BLaER1 treated with 17β-estradiol and CSF1 and Interleukin-3, amounts not matched to agents 10 nM and 100 nM (cell line): ENCODE results near the gene CERS1.

Experiments
- H3K27ac ChIP-seq, 11 experiments: shearing (Covaris generic); formaldehyde crosslinking; 2 replicates each; pipeline ENCODE4 v1.8.1; 2022
- H3K27me3 ChIP-seq, 11 experiments: shearing (Covaris generic); formaldehyde crosslinking; 2 replicates each; pipeline ENCODE4 v1.8.1; 2022
- H3K36me3 ChIP-seq, 11 experiments: shearing (Covaris generic); formaldehyde crosslinking; 2 replicates each; pipeline ENCODE4 v1.8.1; 2022
- H3K4me1 ChIP-seq, 10 experiments: shearing (Covaris generic); formaldehyde crosslinking; 2 replicates each; pipeline ENCODE4 v1.8.1; 2022
- H3K4me2 ChIP-seq, 11 experiments: shearing (Covaris generic); formaldehyde crosslinking; 2 replicates each; pipeline ENCODE4 v1.8.1; 2022
- H3K4me3 ChIP-seq, 10 experiments: shearing (Covaris generic); formaldehyde crosslinking; 2 replicates each; pipeline ENCODE4 v1.8.1; 2022
- H3K9ac ChIP-seq, 11 experiments: shearing (Covaris generic); formaldehyde crosslinking; 2 replicates each; pipeline ENCODE4 v1.8.1; 2022
- H3K9me3 ChIP-seq, 11 experiments: shearing (Covaris generic); formaldehyde crosslinking; replicated peaks in 1 of 11; 2 replicates each; pipeline ENCODE4 v1.8.1; 2022
- H4K20me1 ChIP-seq, 11 experiments: shearing (Covaris generic); formaldehyde crosslinking; 2 replicates each; pipeline ENCODE4 v1.8.1; 2022
- Cebpa-rat ChIP-seq, 11 experiments: shearing (Covaris generic); IDR thresholded peaks; 2 replicates each; pipeline ENCODE4 v1.8.1; 2022

CERS1 gene

DNA sequence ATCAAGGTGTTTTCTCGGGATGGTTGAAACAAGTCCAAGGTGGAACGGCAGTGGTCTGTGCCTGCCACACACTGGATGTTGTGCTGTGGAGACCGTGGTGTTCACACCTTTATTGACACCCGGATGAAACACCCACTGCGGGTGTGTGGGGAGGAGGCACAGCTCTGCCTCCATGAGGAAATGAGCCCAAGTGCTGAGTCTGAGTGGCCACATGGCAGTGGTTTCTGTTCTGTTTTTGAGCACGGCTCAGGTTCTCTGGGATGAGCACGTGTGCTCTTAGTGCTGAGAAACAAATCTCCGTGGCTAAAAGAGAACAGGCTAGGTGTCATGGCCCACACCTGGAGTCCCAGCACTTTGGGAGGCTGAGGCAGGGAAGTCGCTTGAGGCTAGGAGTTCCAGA lies 34.7 kb downstream of the CERS1 start:
- H3K4me1 ChIP-seq = peaks cover 31 to 42% (median 37%) of the 10 kb centered on the region in 10 experiments
- peak overlapping the region in 6 of 11 experiments; percentile 6 to 49 (median 30); a peak in 9 of 22 replicates for H3K27ac ChIP-seq
- H3K9me3 ChIP-seq = no peaks in the 10 kb centered on the region
- no peaks in the 10 kb centered on the region for H3K27me3 ChIP-seq
- peak overlapping the region in 4 of 11 experiments; percentile 16 to 38 (median 30); a peak in 7 of 22 replicates for H3K9ac ChIP-seq
- peaks cover 76 to 100% (median 93%) of the 10 kb centered on the region in 11 experiments; a peak in 21 of 22 replicates for H4K20me1 ChIP-seq
- H3K4me2 ChIP-seq = peak overlapping the region; percentile 16 to 65 (median 46); a peak in 20 of 22 replicates
- no peak overlapping the region for H3K4me3 ChIP-seq
- TF ChIP-seq Cebpa-rat (IDR thresholded peaks at IDR 0.05) = no peak
- H3K36me3 ChIP-seq = peaks cover 100% of the 10 kb centered on the region in 11 experiments

- Histone ChIP-seq H3K4me1 (peaks cover 31 to 42% (median 37%) of the 10 kb centered on the region in 10 experiments), H4K20me1 (peaks cover 76 to 100% (median 93%) of the 10 kb centered on the region in 11 experiments; a peak in 21 of 22 replicates), H3K9me3 (no peaks in the 10 kb centered on the region), H3K4me2 (peak overlapping the region; percentile 16 to 65 (median 46); a peak in 21 of 22 replicates), H3K4me3 (no peak overlapping the region), H3K27me3 (no peaks in the 10 kb centered on the region), H3K27ac (peak overlapping the region in 5 of 11 experiments; percentile 4 to 13 (median 6); a peak in 2 of 22 replicates), H3K9ac (peak overlapping the region in 5 of 11 experiments; percentile 7 to 38 (median 14); a peak in 4 of 22 replicates), H3K36me3 (peaks cover 100% of the 10 kb centered on the region in 11 experiments)
- TF ChIP-seq Cebpa-rat (IDR thresholded peaks at IDR 0.05) = no peak
Measured at GRCh38 chr19:18860725-18861124, 35.2 kb downstream of the CERS1 start.

- H3K27me3 ChIP-seq = no peaks in the 10 kb centered on the region
- no peak for TF ChIP-seq Cebpa-rat (IDR thresholded peaks at IDR 0.05)
- peaks cover 31 to 42% (median 37%) of the 10 kb centered on the region in 10 experiments for H3K4me1 ChIP-seq
- H3K4me2 ChIP-seq = peak overlapping the region; percentile 16 to 65 (median 46); a peak in 20 of 22 replicates
- no peak overlapping the region for H3K4me3 ChIP-seq
- peaks cover 100% of the 10 kb centered on the region in 11 experiments for H3K36me3 ChIP-seq
- H3K9me3 ChIP-seq = no peaks in the 10 kb centered on the region
- H3K9ac ChIP-seq = peak overlapping the region in 6 of 11 experiments; percentile 7 to 38 (median 11); a peak in 5 of 22 replicates
- peaks cover 76 to 100% (median 93%) of the 10 kb centered on the region in 11 experiments; a peak in 21 of 22 replicates for H4K20me1 ChIP-seq
- peak overlapping the region in 5 of 11 experiments; percentile 4 to 13 (median 6); a peak in 3 of 22 replicates for H3K27ac ChIP-seq
Measured at GRCh38 chr19:18860302-18860700, 35.7 kb downstream of the CERS1 start.

GRCh38 chr19:18859676-18860301 lies 36.2 kb downstream of the CERS1 start:
- peak overlapping the region; percentile 13 to 65 (median 46); a peak in 16 of 22 replicates for H3K4me2 ChIP-seq
- peaks cover 78 to 100% (median 94%) of the 10 kb centered on the region in 11 experiments; a peak in 21 of 22 replicates for H4K20me1 ChIP-seq
- peak overlapping the region in 7 of 11 experiments; percentile 7 to 38 (median 21); a peak in 7 of 22 replicates for H3K9ac ChIP-seq
- no peaks in the 10 kb centered on the region for H3K27me3 ChIP-seq
- H3K4me1 ChIP-seq = peaks cover 31 to 42% (median 37%) of the 10 kb centered on the region in 10 experiments
- TF ChIP-seq Cebpa-rat (IDR thresholded peaks at IDR 0.05) = no peak
- H3K27ac ChIP-seq = peak overlapping the region in 3 of 11 experiments; percentile 5 to 14 (median 13); a peak in 4 of 22 replicates
- H3K4me3 ChIP-seq = no peak overlapping the region
- peaks cover 100% of the 10 kb centered on the region in 11 experiments for H3K36me3 ChIP-seq
- no peaks in the 10 kb centered on the region for H3K9me3 ChIP-seq

DNA sequence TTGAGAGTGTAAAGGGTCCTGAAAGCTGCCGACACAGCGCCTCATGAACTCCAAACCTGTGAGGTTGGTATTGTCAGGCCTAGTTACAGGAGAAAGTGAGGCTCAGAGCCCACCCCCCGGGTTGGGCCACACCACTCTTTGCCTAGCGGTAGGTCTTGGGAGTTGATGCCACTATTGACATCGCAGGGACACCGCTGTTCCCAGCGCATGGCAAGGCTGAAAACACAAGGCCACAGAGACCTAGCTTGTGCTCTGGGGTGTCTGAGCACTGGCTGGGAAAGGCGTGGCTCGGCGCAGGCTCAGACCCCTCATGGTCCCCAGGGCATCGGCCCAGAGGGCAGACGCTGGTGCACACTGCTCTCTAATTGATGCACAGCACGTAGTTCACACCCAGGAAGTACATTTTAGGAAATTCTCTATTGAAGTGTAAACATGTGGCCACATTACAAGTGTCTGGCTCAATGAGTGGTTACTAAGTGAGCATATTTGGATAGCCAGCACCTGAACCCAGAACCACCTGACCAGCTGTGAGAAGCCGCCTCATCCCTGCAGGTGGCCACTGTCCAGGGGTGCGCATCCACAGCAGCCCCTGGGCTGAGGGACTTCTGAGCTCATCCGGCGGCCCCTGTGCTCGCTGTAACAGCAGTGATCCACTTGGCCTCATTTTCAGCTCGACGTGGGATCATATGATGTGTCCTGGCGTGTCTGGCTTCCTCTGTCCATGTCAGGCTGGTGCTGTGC lies 36.9 kb downstream of the CERS1 start:
- peaks cover 31 to 42% (median 37%) of the 10 kb centered on the region in 10 experiments for H3K4me1 ChIP-seq
- H3K9me3 ChIP-seq = no peaks in the 10 kb centered on the region
- peak overlapping the region in 7 of 11 experiments; percentile 16 to 65 (median 50); a peak in 12 of 22 replicates for H3K4me2 ChIP-seq
- TF ChIP-seq Cebpa-rat (IDR thresholded peaks at IDR 0.05) = no peak
- H3K9ac ChIP-seq = peak overlapping the region in 9 of 11 experiments; percentile 17 to 38 (median 22); a peak in 6 of 22 replicates
- peaks cover 84 to 100% (median 95%) of the 10 kb centered on the region in 11 experiments; a peak in 21 of 22 replicates for H4K20me1 ChIP-seq
- peak overlapping the region in 1 of 11 experiments; percentile 5; a peak in 2 of 22 replicates for H3K27ac ChIP-seq
- no peak overlapping the region for H3K4me3 ChIP-seq
- no peaks in the 10 kb centered on the region for H3K27me3 ChIP-seq
- peaks cover 100% of the 10 kb centered on the region in 11 experiments for H3K36me3 ChIP-seq

DNA sequence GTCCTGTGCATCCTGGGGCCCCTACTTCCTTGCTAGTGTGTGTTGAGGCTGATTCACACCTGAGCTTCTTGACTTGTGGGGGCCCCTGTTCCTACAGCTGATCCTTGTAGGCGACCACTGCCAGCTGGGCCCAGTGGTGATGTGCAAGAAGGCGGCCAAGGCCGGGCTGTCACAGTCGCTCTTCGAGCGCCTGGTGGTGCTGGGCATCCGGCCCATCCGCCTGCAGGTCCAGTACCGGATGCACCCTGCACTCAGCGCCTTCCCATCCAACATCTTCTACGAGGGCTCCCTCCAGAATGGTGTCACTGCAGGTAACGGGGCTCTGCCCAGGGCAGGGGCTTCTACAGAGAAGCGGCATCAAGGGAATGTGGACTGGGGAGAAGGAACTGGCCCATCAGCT lies 38.7 kb downstream of the CERS1 start:
- Histone ChIP-seq H3K27ac (no peak overlapping the region), H3K9me3 (no peaks in the 10 kb centered on the region), H4K20me1 (peaks cover 86 to 98% (median 96%) of the 10 kb centered on the region in 11 experiments; a peak in 21 of 22 replicates), H3K27me3 (no peaks in the 10 kb centered on the region), H3K4me3 (no peak overlapping the region), H3K9ac (no peak overlapping the region), H3K4me1 (peaks cover 31 to 42% (median 37%) of the 10 kb centered on the region in 10 experiments), H3K36me3 (peaks cover 98 to 100% (median 99%) of the 10 kb centered on the region in 11 experiments), H3K4me2 (no peak overlapping the region)
- TF ChIP-seq Cebpa-rat (IDR thresholded peaks at IDR 0.05) = no peak

GRCh38 chr19:18856385-18857126 lies 39.4 kb downstream of the CERS1 start:
- peaks cover 91 to 98% (median 97%) of the 10 kb centered on the region in 11 experiments; a peak in 21 of 22 replicates for H4K20me1 ChIP-seq
- no peak overlapping the region for H3K27ac ChIP-seq
- no peak overlapping the region for H3K4me2 ChIP-seq
- no peaks in the 10 kb centered on the region for H3K27me3 ChIP-seq
- peaks cover 25 to 41% (median 34%) of the 10 kb centered on the region in 10 experiments for H3K4me1 ChIP-seq
- H3K4me3 ChIP-seq = no peak overlapping the region
- H3K9ac ChIP-seq = no peak overlapping the region
- no peaks in the 10 kb centered on the region for H3K9me3 ChIP-seq
- peaks cover 98 to 100% (median 99%) of the 10 kb centered on the region in 11 experiments for H3K36me3 ChIP-seq
- no peak for TF ChIP-seq Cebpa-rat (IDR thresholded peaks at IDR 0.05)
